ENCODE measurements around the gene DCAF15. TPM values are rescaled to one million over a fixed set of nuclear protein-coding genes. Genes with fewer than 3 reads are reported as not detected.

Gene DCAF15
- total RNA-seq, 1 donor from 2014 or later, result 49.5 TPM

DNA sequence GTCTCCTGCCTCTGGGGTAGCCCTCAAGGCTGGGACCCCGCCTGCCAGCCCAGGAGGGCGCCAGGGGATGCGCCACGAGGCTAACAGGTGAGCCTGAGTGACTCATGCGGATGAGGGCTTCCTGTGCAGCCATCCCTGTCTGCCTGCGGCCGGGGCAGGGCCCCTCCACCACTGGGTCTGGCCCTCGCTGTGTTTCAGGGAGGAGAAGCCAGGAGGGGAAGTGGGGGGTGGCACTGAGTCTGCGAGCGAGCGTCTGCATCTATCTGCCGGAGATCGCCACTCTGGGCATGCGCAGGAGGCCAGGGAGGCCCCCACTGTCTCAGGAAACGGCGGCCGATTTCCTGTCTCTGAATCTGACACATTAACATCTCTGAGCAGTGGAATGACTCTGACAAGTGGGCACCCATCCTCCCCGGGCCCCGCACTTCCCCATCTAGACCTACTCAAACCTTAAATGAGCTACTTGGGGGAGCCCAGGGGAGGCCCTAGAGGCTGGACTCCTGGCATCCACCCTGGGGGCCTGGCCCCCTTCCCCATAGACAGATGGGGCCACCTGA, 34.1 kb downstream of the DCAF15 start:
- TF ChIP-seq, protein P1, sequence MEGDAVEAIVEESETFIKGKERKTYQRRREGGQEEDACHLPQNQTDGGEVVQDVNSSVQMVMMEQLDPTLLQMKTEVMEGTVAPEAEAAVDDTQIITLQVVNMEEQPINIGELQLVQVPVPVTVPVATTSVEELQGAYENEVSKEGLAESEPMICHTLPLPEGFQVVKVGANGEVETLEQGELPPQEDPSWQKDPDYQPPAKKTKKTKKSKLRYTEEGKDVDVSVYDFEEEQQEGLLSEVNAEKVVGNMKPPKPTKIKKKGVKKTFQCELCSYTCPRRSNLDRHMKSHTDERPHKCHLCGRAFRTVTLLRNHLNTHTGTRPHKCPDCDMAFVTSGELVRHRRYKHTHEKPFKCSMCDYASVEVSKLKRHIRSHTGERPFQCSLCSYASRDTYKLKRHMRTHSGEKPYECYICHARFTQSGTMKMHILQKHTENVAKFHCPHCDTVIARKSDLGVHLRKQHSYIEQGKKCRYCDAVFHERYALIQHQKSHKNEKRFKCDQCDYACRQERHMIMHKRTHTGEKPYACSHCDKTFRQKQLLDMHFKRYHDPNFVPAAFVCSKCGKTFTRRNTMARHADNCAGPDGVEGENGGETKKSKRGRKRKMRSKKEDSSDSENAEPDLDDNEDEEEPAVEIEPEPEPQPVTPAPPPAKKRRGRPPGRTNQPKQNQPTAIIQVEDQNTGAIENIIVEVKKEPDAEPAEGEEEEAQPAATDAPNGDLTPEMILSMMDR (conservative IDR thresholded peaks at IDR 0.05; ENCODE audit: low read depth, low read length), result no peak
- no peak for DNase-seq (ENCODE audit: low read depth)
- no peak overlapping the region for H3K4me3 ChIP-seq (ENCODE audit: low read depth, low read length)

DNA sequence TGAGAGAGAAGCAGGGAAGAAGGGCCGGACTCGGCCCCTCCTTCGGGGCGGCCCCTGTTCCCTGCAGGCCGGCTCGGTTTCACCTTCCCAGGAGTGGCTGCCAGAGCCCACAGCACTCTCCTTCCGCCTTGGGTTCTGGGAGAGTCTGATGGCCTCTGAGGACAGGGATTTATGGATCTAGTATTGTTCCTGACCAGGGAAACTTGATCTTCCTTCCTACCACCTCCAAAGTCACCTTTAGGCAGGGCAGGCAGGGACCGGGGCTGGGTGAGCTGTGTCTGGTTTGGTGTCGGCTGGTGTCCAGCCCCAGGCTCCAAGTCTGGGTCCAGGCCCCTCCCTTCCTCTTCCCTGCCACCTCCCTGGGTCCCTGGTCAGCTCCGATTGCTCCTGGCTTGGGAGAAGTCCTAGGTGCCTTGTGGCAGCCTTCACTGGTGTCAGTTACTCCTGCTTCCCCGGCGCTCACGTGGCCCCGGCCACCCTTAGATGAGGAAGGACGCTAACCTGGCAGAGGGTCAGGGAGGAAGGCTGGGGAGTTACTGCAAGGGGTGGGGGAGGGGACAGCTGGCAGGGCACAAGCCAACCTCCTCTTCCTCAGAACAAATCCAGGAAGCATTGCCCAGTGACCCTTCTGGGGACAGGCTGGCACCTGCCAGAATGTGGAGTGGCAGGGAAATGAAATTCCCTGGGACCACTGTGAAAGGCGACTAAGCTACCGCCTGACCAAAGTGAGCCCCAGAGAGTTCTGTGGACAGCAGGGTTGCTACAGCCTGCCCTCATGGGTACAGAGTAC, 35.0 kb downstream of the DCAF15 start:
- TF ChIP-seq, protein P1 (conservative IDR thresholded peaks at IDR 0.05; ENCODE audit: low read depth, low read length), result no peak

DNA sequence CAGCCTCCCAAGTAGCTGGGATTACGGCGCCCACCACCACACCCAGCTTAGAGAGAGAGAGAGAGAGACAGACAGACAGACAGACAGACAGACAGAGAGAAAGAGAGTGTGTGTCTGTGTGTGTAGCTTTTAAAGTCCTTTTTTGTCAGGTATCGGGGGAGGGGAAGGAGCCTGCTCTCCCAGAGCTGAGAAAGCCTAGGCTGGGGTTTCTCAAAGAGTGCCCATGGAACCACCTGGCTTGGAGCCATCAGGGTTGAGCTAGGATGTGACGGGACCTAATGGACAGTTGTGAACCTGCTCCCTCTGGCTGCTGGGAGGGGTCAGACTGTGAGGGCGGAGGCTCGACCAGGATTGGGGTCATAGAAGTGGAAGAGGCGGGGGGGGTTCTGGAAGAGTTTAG, 37.2 kb downstream of the DCAF15 start:
- TF ChIP-seq, protein P1 (conservative IDR thresholded peaks at IDR 0.05; ENCODE audit: low read depth, low read length), result no peak
- no peak for DNase-seq (ENCODE audit: low read depth)
- no peak overlapping the region for H3K4me3 ChIP-seq (ENCODE audit: low read depth, low read length)

More for the DNA sequence above, 35.0 kb downstream of the DCAF15 start:
- no peak overlapping the region for H3K4me3 ChIP-seq (ENCODE audit: low read depth, low read length)
- no peak for DNase-seq (ENCODE audit: low read depth)

DNA sequence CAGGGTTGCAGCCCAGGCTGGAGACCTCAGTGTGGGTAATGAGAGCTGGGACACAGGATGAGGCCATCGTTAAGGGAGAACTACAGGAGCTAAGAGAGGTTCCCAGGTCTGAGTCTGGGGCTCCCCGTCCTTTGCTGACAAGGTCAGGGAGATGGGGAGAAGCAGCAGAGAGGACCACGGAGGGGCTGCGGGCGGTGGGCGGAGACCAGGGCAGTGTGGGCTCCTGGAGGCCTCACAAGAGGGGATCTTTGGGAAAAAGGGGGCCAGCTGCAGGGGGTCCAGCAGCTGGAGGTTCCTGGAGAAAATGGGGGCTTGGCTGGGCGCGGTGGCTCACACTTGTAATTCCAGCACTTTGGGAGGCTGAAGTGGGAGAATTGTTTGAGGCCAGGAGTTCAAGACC, 37.8 kb downstream of the DCAF15 start:
- H3K4me3 ChIP-seq (ENCODE audit: low read depth, low read length), result no peak overlapping the region
- TF ChIP-seq, protein P1 (conservative IDR thresholded peaks at IDR 0.05; ENCODE audit: low read depth, low read length), result no peak
- no peak for DNase-seq (ENCODE audit: low read depth)

DNA sequence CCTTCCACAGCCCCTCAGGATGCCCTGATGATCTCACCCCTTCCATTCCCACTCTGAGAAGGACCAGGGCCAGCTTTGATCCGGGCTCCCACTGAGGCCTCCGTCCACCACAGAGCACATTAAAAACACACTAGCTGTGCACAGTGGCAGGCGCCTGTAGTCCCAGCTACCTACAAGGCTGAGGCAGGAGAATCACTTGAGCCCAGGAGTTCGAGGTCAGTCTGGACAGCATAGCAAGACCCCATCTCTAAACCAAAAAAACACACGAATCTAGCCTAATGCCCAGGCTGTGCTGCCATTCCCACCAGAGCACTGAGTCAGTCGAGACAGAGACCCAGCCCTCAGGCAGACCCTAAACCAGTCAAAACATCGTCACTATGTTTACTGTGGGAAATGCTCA, 39.7 kb downstream of the DCAF15 start:
- TF ChIP-seq, protein P1 (conservative IDR thresholded peaks at IDR 0.05; ENCODE audit: low read depth, low read length), result no peak
- no peak for DNase-seq (ENCODE audit: low read depth)
- no peak overlapping the region for H3K4me3 ChIP-seq (ENCODE audit: low read depth, low read length)

DNA sequence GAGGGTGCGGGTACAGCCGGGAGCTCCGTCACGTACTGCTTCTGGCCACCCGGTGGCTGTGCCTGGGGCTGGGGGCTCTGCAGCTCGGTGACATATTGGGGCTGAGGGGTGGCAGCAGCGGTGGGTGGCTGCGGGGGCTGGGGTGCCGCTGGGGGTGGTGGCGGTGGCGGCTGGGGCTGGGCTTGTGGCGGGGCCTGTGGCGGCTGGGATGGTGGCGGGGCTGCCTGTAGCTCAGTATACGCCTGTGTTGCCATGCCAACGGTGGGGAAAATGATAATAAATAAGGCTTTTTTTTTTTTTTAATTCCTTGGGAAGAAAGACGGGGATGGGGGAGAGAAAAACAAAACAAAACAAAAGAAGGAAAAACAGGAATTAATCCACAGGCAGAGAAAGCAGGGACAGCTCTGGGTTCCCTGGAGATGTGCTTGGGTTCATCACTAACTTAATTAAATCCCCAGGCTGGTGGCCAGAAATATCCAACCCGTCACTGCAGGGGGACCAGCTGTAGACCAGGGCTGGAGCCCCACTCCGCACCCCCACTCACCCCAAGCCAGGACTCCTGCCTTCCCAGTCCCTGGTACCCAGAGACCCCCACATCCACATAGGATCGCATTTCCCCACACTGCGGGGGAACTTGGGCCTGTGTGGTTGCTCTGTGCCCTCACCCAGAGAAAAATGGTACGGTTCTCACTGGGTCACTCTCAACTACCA, 41.4 kb downstream of the DCAF15 start:
- no peak for DNase-seq (ENCODE audit: low read depth)
- TF ChIP-seq, protein P1 (conservative IDR thresholded peaks at IDR 0.05; ENCODE audit: low read depth, low read length), result no peak
- no peak overlapping the region for H3K4me3 ChIP-seq (ENCODE audit: low read depth, low read length)

Measured in epithelial cell of proximal tubule (primary cell).